ENCODE data around the gene GNG2. TPM values are rescaled to one million over a fixed set of nuclear protein-coding genes. Genes with fewer than 3 reads are reported as not detected.

GNG2 gene
- total and polyA plus RNA-seq, 9 of the 15 experiments (the other 6 are each of a cell fraction or from before 2014, with no cell fraction given) = 0.18 TPM; not detected in 8

- TF ChIP-seq SP1 (CRISPR knock-in tag; IDR thresholded peaks at IDR 0.05) = no peak
- no peak for TF ChIP-seq ARID1B (IDR thresholded peaks at IDR 0.05)
- TF ChIP-seq ATF6 (CRISPR knock-in tag; IDR thresholded peaks at IDR 0.05) = no peak
- no peak for TF ChIP-seq GATA2 (CRISPR knock-in tag; IDR thresholded peaks at IDR 0.05)
- TF ChIP-seq ZBTB43 (CRISPR knock-in tag; IDR thresholded peaks at IDR 0.05) = no peak
These were observed 62.2 kb downstream of the GNG2 start (continued) for GRCh38 chr14:51922624-51923023.

GRCh38 chr14:51924600-51924999 lies 64.2 kb downstream of the GNG2 start:
- 0% methylated on average over 4 of the region's 4 CpGs for whole genome bisulfite sequencing (ENCODE audit: insufficient coverage, low coverage, missing lambda C conversion rate)
- intact Hi-C loops (cut with micrococcal nuclease) = no loop called here
- no TSS peak for BruUV-seq (replicated peaks)
- no peaks in the 10 kb centered on the region for H3K4me1 ChIP-seq (replicated peaks in 1 of 2; ENCODE audit: control insufficient read depth in 2 of 2, insufficient read depth in 2 of 2, low read length in 2 of 2)
- H3K27me3 ChIP-seq (ENCODE audit: control insufficient read depth in 2 of 2, insufficient read depth in 2 of 2, low read length in 2 of 2) = no peaks in the 10 kb centered on the region
- TF ChIP-seq ZNF699 (CRISPR knock-in tag; IDR thresholded peaks at IDR 0.05; ENCODE audit: insufficient replicate concordance) = no peak
- no peak for TF ChIP-seq SMAD4 (CRISPR knock-in tag; conservative IDR thresholded peaks at IDR 0.05)
- TF ChIP-seq EZH2 (IDR thresholded peaks at IDR 0.05; ENCODE audit: borderline replicate concordance, low read depth, low read length) = no peak
- peaks cover 2% of the 10 kb centered on the region for H3K9me3 ChIP-seq (replicated peaks; ENCODE audit: control insufficient read depth, insufficient read depth, low read depth, low read length)
- DNase-seq (ENCODE audit: extremely low read depth in 1 of 4, low spot score in 3 of 4) (no peak), FAIRE-seq (no peak), ATAC-seq (no peak)
- H3K4me2 ChIP-seq (ENCODE audit: insufficient read depth, low read length) = no peak overlapping the region
- POLR2A ChIA-PET = no interaction called here
- no peak overlapping the region for H3K27ac ChIP-seq (ENCODE audit: extremely low read depth, low read depth, low read length)
- CTCF ChIA-PET (ENCODE audit: low intra/inter-chr PET ratio) = no interaction called here
- no peak overlapping the region for H3K9ac ChIP-seq (ENCODE audit: insufficient read depth in 1 of 2, low read depth in 2 of 2, low read length in 2 of 2)
- in situ Hi-C loops (cut with MboI) = no loop called here
- no peaks in the 10 kb centered on the region for H3K36me3 ChIP-seq (ENCODE audit: control insufficient read depth, insufficient read depth, low read length)
- H3K79me2 ChIP-seq (ENCODE audit: control insufficient read depth, insufficient read depth, low read length) = no peaks in the 10 kb centered on the region
- no peaks in the 10 kb centered on the region for H3K9me1 ChIP-seq (ENCODE audit: control insufficient read depth, insufficient read depth, low read length)
- no peak overlapping the region for H2AFZ ChIP-seq (ENCODE audit: low read depth, low read length)
- no peak overlapping the region for H3K4me3 ChIP-seq
- no peaks in the 10 kb centered on the region for H4K20me1 ChIP-seq (replicated peaks; ENCODE audit: control insufficient read depth, insufficient read depth, low read length)
